NOMO-1 treated with DMSO at 0.1 percent for 48 hours (cell line): ENCODE results near the gene NINL.
"Not testable (repeated sequence)": the region's sequence is repeated elsewhere in the genome, so short reads cannot be mapped to it uniquely, and the experiment has no call there.

Experiments
- DNase-seq: peaks from one replicate; lab custom pipeline; 2025; ENCODE audit not compliant: unreplicated experiment; lab: John Stamatoyannopoulos, UW

The NINL gene

DNA sequence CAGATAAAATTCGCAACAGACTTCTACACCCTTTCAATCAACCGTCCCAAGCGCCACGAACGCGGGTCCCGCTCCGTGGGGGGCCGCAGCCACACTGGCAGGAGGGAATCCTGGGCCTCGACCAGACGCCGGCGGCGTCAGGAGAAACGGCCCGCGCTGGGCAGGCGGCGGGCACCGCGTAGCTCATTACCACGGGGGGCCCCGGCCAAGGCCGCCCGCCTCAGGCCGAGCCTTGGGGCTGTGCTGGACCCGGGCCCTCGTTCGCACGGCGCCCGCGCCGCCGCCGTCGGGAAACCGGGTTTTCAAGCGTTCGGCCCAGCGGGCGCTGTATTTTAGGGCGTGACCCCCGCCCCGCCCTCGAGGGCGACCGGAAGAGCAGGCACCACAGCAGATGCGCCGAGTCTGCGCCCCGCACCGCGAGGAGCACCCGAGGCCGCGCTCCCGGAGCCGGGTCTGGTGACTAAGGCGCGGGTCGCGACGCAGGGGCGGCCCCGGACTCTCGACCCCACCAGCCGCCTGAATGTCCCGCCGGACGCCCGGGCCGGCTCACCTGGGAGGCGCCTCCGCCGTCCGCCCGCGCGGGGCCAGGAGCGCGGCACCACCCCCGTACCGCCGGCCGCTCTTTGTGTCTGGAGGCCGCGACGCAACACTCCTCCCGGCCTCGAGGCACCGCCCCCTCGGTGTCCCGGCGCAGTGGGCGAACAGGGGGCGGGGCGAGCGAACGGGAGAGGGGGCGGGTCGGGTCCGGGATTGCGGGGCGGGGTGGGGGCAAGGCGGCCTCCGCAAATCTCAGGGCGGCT lies at the start of gene NINL:
Gene NINL (minus strand): TSS at position 627 of the 800 bp plus-strand sequence. CDS start 58,944 bp downstream, outside the sequence.
- DNase-seq, result peak; percentile 7

DNA sequence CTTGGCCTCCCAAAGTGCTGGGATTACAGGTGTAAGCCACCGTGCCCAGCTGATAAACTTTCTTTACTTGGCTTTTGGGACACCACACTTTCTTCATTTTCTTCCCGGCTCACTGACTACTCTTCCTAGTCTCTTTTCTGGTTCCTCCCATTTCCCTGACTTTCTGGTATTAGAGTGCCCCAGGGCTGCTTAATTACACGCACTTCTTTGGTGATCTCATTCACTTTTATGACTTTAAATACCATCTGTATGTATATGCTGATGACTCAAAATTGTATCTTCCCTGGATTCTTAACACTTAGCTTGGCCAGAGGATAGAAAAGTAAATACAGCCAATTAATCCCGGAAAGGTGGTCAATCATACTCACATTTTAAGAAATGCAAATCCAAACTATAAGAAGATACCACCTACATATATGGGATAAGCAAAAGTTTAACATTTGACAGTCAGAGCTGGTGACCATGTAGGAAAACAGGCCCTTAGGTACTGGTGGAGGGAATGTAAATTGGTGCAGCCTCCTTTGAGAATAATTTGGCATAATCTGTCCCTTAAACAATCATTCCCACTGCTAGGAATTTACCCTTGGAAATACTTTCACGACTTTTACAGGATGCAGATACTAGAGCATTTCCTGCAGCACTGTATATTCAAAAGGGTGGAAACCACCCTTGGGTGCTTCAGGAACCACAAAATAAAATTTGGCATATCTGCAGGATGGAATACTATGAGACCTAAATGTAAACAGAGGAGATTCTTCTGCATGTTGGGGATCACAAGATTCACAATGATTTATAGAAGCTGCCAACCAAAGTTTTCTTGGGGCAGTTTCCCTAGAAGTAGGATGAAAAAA lies 47.8 kb upstream of the NINL start:
- DNase-seq, result no peak

DNA sequence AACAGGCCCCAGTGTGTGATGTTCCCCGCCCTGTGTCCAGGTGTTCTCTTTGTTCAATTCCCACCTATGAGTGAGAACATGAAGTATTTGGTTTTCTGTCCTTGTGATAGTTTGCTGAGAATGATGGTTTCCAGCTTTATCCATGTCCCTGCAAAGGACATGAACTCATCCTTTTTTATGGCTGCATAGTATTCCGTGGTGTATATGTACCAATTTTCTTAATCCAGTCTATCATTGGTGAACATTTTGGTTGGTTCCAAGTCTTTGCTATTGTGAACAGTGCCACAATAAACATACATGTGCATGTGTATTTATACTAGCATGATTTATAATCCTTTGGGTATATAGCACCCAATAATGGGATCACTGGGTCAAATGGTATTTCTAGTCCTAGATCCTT lies 45.3 kb upstream of the NINL start:
- not testable (repeated sequence) for DNase-seq

DNA sequence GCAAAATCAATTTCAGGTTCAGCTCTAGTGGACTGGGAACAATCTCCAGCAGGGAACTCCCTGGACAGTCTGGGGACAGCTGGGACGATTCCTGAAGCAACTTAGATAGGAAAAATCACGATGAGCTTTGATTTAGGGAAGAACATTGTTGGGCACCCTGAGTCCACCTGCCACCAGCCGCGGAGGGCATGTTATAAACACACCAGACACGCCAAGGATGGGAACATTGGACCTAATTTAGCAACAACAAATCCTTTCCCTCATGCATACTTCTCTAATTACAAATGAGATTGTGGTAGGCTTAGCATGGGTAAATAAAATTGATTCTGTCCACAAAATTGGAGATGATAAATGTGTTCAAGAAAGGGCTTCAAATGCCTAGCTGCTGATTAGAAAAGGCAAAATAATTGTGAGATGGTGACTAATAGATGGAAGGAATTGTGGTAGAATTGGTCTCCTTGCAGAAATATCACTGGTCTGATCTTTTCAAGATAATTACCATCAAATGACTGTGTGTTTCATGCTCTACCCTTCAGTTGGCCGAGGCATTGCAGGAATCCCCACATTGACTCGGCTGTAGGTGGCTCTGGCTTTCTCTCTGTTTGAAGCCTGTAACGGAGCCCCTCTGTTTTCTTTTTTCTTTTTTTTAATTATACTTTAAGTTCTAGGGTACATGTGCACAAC lies 44.6 kb upstream of the NINL start:
- no peak for DNase-seq

DNA sequence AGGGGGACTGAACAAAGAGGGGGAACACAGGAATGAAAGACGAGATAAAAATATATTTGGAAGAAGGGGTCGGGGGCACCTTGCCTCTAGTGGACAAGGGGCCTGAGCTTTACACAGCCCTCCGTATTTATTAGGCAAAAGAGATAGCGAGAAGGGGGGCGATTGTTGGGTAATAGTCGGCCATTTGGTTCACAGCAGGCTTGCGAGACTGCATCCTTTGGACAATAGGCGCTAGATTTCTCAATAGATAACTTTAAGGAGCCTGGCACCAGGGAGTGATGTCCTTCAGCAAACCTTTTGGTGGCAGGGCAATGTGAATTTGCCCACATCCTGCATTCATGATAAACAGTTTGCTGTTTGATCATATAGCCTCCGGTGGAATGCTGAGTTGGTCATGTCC lies 41.4 kb upstream of the NINL start:
- no peak for DNase-seq

DNA sequence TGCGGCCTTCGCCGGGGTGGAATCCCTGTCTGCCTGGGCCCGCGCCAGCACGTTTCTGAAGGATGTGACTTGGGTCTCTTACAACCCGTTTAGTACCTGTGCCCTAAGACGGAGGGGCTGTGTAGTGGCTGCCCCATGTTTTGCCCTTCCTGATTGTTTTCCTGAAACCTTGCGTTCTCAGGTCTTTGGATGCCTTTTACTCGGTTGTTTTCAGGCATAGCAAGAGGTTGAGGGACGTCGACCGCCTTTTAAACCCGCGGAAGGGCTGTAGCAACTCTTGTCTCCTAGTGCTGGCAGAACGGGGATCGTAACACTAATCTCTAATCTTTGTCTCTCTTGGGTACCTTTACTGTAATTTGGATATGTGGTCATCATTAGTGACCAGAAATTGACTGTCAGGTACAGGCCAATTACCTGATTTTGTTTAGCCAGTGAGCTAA lies 39.2 kb upstream of the NINL start:
- DNase-seq, result peak; percentile 33

DNA sequence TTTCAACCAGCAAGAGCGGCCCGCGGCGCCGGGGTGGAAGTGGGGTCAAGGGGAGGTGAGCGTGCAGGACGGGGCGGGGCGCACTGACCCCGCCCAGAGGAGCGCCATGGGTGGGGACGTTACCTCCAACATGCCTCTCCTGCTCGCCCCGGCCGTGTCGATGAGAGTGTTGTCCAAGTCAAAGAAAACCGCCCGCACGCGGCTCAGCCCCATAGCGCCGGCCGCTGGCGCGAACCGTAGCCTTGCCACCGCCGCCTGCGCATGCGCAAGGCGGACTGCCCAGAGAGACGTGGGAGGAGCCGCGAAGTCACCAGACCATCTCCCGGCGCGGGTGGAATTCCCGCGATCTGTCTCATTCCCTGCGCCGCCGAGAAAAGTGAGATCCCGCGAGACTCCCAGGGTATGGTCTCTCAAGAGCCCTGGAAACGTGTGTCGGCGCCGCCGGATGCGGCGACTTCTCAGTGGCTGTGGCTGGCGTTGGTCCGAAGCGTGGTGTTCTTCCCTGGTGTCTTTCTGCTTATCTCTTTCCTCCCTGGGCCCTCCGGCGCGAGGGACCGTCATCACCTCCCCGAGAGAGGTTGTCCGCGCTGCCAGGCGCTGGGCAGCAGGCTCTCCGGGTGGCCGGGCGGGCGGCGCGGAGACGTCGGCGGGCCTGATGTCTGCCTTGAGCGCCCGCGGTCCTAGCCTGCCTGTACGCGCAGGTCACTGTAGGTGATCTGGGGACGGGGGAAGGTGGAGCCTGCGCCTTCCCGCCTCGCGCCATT lies 38.6 kb upstream of the NINL start, which contains the start of gene NANP:
Gene NANP (minus strand): TSS at position 279 of the 764 bp plus-strand sequence. CDS start 66 bp downstream, at position 213.
- DNase-seq, result peak; percentile 96

DNA sequence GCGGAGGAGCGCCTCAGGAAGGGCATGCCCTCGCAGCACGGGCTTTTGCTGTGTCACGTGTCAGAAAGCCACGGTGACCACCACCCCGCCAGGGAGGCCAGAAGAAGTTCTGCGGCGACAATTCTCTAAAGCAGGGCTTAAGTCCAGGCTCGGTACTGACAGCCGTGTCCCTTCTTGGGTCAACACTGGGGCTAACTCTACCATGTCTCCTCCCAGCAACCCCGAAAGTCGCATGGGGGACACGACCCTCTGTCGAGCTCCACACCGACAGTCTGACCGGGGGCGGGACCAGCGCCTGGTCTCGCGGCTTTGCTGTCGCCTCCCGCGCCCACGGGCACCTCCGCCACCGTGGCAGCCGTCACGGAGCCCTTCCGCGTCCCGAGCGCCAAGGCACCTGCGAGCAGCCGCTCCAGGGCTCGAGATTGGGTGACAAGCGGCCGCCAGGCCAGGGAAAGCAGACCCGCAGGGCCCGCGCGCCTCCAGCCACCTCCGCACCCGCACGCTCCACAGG lies 37.9 kb upstream of the NINL start:
- peak; percentile 23 for DNase-seq

DNA sequence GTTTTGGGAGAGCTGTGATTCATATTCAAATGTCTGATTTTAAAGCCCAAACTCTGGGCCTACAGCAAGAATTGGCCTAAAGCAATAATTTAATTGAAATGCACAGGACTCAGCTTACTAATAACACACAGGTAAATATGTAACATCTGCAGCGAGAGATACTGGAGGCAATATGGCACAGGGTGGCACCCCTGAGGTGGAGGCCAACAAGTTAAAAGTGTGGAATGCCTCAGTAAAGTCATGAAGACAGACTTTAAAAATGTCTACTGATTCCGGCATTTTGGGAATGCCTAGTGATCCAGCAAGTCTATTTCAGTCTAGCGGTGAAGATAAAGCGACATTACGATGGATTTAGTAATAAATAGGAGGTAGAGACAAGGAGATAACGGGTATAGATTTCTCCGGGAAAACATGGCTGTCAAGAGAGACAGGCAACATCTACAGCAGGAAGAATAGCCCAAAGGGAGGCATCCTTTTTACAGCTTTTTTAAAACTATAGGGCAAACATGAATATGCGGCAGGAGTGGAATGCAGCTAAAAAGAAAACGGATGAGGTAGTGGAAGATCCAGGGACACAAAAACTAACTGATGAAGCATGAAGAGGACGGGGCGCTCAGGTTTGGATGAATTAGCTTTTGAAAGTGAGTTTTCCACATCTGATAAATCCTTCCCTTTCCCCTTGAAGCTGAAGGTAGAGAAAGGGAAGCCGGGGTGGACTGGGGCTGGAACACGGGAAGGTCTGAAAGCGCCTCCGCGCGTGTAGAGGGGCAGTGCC lies 37.3 kb upstream of the NINL start:
- DNase-seq, result no peak

DNA sequence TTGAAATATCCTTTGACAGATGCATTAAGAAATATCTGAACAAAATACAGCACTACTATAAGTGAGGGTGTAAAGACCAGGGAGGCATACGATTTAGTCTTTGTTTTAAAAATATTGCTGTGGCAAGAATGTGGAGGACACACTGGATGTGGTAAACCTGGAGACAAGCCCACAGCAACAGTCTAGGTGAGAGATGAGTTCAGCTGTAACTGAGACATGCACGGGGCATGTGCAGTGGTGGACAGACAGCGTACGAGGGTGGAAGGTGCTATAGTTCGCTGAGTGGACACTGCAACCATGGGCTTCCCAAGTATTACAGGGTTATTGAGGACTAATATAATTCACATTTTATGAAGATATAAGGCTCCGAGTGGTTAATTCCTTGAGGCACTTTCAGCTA lies 36.7 kb upstream of the NINL start:
- DNase-seq, result no peak

DNA sequence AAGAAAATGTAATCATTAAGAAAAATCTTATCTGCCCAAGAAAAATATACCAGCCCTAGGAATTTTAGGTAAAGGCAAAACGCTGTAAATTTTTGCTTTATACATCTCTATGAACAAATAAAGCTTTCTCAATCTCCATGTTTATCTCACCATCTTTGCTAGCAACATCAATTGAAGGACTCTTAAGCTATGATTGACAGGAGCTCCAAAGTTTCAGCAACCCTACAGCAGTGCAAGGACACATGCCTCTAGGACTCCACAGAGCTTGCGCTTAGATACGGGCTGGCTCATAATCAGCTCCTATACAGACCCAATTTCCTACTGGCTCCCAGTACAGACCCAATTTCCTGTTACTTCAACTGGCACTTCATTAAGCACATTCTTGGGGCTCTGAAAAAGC lies 34.2 kb upstream of the NINL start:
- DNase-seq, result no peak

DNA sequence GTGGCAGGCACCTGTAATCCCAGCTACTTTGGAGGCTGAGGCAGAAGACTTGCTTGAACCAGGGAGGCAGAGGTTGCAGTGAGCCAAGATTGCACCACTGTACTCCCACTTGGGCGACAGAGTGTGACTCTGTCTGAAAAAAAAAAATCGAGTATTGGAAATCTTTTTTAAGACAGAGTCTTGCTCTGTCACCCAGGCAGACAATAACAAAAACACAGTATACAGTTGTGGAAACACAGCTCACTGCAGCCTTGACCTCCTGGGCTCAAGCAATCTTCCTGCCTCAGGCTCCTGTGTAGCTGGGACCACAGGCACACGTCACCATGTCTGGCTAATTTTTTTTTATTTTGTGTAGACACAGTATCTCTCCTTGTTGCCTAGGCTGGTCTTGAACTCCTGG lies 23.4 kb upstream of the NINL start:
- DNase-seq, result no peak

DNA sequence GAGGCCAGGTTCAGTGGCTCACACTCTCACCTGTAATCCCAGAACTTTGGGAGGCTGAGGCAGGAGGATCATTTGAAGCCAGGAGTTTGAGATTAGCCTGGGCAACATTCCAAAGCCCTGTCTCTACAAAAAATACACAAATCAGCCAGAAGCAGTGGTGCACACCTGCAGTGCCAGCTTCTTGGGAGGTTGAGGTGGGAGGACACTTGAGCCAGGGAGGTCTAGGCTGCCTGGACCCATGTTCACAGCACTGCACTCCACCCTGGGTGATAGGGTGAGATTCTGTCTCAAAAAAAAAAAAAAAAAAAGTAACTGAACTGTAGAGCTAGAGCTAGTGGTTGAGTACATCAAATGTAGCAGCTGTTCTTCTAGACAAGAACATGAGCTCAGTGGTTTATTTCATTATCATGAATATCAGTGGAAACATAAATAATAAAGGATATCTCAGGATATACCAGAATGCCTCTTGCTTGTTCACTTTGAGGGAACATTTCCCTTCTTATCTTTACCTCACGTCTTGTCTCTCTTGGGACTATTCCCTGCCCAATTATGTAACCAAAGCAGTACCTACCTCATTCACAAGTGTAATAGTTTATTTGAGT lies 20.9 kb upstream of the NINL start:
- DNase-seq, result no peak

DNA sequence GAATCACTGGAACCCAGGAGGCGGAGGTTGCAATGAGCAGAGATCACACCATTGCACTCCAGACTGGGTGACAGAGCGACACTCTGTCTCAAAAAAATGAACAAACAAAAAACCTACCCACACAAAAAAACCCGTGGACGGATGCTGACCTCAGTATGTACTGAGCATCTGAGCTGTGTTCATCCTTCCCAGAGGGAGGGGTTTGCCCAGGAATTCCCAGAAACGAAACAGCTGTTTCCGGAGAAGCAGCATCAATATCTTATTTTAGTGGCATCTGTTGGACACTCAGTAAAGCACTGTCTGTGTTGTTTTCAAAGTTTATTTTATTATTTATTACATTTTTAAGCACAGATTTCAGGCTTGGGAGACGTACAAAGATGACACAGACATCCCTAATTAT lies 19.8 kb upstream of the NINL start:
- no peak for DNase-seq

DNA sequence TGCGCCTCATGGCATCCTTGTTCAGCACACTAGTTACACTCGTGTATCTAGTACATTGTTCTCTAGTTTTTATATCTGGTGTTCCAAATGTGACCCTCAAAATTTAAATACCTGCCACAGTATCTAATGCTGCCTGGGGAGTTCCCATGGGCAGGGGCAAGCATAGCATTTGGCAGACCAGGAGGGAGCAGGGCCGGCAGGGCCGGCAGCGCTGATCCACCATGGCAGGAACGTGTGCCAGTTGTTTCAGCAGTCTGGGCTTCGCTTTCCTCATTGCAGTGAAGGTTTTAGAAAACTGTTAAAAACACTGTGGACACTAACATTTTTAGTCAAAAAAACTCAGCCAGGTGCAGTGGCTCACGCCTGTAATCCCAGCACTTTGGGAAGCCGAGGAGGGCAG lies 19.3 kb upstream of the NINL start:
- no peak for DNase-seq

DNA sequence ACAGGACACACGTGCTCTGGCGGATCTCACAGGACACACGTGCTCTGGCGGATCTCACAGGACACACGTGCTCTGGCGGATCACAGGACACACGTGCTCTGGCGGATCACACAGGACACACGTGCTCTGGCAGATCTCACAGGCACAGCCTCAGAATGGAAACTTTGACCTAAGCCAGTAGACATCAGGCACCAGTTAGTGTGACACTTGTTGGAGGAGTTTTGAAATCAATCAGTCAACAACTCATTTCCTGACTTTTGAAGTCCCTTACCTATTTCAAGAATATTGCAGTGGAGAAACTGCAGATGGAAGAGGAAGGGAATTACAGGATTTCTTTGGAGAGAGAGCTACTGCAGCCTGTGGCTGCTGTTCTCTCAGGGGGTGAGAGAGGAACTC lies 17.6 kb upstream of the NINL start:
- not testable (repeated sequence) for DNase-seq

DNA sequence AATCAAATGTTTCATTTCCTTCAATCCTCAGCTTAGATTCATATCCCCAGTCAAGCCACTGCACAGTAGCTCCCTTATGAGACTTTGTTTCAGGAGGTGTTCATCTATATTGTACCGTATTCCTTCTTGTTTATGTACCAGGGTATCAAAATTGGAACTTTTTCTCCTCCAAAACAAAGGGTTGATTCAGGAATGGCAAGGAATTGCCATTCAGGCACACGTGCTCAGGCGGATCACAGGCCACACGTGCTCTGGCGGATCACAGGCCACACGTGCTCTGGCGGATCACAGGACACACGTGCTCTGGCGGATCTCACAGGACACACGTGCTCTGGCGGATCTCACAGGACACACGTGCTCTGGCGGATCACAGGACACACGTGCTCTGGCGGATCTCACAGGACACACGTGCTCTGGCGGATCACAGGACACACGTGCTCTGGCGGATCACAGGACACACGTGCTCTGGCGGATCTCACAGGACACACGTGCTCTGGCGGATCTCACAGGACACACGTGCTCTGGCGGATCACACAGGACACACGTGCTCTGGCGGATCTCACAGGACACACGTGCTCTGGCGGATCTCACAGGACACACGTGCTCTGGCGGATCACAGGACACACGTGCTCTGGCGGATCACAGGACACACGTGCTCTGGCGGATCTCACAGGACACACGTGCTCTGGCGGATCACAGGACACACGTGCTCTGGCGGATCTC lies 17.0 kb upstream of the NINL start:
- not testable (repeated sequence) for DNase-seq

DNA sequence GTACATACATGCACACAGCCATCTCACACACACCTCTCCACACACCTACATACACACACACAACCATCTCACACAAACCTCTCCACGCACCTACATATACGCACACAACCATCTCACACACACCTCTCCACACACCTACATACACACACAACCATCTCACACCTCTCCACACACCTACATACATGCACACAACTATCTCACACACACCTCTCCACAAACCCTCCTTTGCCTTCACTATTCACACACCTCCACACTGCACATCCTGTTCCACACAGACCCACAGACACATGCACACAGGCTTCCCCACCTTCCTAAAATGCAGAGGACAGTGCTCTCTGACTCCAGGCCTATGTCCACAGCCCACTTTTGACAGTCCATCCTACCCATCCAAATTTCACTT lies 16.3 kb upstream of the NINL start:
- DNase-seq, result no peak

DNA sequence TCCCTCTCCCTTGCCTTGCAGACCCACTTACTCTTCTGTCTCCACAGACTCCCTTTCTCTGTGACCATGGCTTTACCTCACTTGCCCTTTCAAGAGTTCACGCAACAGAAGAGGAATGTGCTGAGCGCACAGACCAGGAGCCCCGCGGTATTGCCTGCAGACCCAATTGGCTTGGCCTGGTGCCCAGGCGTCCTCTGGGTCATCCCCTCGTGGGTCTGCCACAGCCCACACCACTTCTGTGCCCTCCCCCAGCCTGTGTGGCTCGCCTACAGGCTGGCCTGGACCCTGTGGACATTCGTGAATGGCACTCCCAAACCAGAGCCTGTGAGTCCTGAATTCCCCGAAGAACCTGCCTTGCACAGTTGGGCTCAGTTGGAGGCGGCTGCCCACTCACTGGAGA lies 15.3 kb upstream of the NINL start:
- DNase-seq, result no peak
